ENCODE data around the gene LHFPL3.

The LHFPL3 gene

GRCh38 chr7:104800307-104800706, 471.9 kb downstream of the LHFPL3 start:
- no peak for DNase-seq (ENCODE audit: low read depth in 2 of 2)

GRCh38 chr7:104801022-104801421, 472.6 kb downstream of the LHFPL3 start:
- DNase-seq (ENCODE audit: low read depth in 2 of 2), result no peak

GRCh38 chr7:104803931-104804330, 475.5 kb downstream of the LHFPL3 start:
- DNase-seq (ENCODE audit: low read depth in 2 of 2), result no peak

- no peak for DNase-seq (ENCODE audit: low read depth in 2 of 2)
These were observed 476.3 kb downstream of the LHFPL3 start for GRCh38 chr7:104804696-104805095.

- DNase-seq (ENCODE audit: low read depth in 2 of 2), result no peak
These were observed 477.3 kb downstream of the LHFPL3 start for GRCh38 chr7:104805449-104806317.

GRCh38 chr7:104807671-104808070, 479.3 kb downstream of the LHFPL3 start:
- DNase-seq (ENCODE audit: low read depth in 2 of 2), result no peak

GRCh38 chr7:104809906-104810305, 481.5 kb downstream of the LHFPL3 start:
- no peak for DNase-seq (ENCODE audit: low read depth in 2 of 2)

GRCh38 chr7:104814126-104814525, 485.7 kb downstream of the LHFPL3 start:
- no peak for DNase-seq (ENCODE audit: low read depth in 2 of 2)

GRCh38 chr7:104814671-104815400, 486.4 kb downstream of the LHFPL3 start:
- DNase-seq (ENCODE audit: low read depth in 2 of 2), result no peak

GRCh38 chr7:104816537-104816936, 488.1 kb downstream of the LHFPL3 start:
- no peak for DNase-seq (ENCODE audit: low read depth in 2 of 2)

- DNase-seq (ENCODE audit: low read depth in 2 of 2), result no peak
These were observed 490.8 kb downstream of the LHFPL3 start for GRCh38 chr7:104818961-104819880.

GRCh38 chr7:104820836-104821535, 492.6 kb downstream of the LHFPL3 start:
- DNase-seq (ENCODE audit: low read depth in 2 of 2), result no peak

GRCh38 chr7:104823177-104823576, 494.8 kb downstream of the LHFPL3 start:
- no peak for DNase-seq (ENCODE audit: low read depth in 2 of 2)

- no peak for DNase-seq (ENCODE audit: low read depth in 2 of 2)
These were observed 496.7 kb downstream of the LHFPL3 start for GRCh38 chr7:104825099-104825498.

- no peak for DNase-seq (ENCODE audit: low read depth in 2 of 2)
These were observed 497.7 kb downstream of the LHFPL3 start for GRCh38 chr7:104826135-104826534.

GRCh38 chr7:104836976-104837375, 508.6 kb downstream of the LHFPL3 start:
- no peak for DNase-seq (ENCODE audit: low read depth in 2 of 2)

GRCh38 chr7:104838537-104839299, 510.3 kb downstream of the LHFPL3 start:
- no peak for DNase-seq (ENCODE audit: low read depth in 2 of 2)

GRCh38 chr7:104839842-104840241, 511.4 kb downstream of the LHFPL3 start:
- no peak for DNase-seq (ENCODE audit: low read depth in 2 of 2)

GRCh38 chr7:104841798-104842197, 513.4 kb downstream of the LHFPL3 start:
- DNase-seq (ENCODE audit: low read depth in 2 of 2), result no peak

GRCh38 chr7:104843198-104843597, 514.8 kb downstream of the LHFPL3 start:
- no peak for DNase-seq (ENCODE audit: low read depth in 2 of 2)

- no peak for DNase-seq (ENCODE audit: low read depth in 2 of 2)
These were observed 517.2 kb downstream of the LHFPL3 start for GRCh38 chr7:104845557-104845956.

Data from stimulated activated CD8-positive, alpha-beta memory T cell treated with anti-CD3 and anti-CD28 coated beads, Interleukin-15, amount 100 ng/mL, for 48 hours (primary cell).